Kidney (tissue), 14 donors: ENCODE data around the gene SLC37A2. TPM values are rescaled to one million over a fixed set of nuclear protein-coding genes. Genes with fewer than 3 reads are reported as not detected.

Experiments
- DNase-seq, 5 donors: peaks; one replicate each; pipeline ENCODE4 v3.0.0-alpha.2; 2013 to 2020
- FAIRE-seq: peaks from 2 replicates; lab custom pipeline; 2012; peaks lifted over from hg19 to GRCh38; lab: Jason Lieb, UNC
- H3K27ac ChIP-seq, 2 donors: one replicate each; pipeline ENCODE4 v1.7.0; 2013; ENCODE audit warnings: low read depth in 2 of 2, low read length in 2 of 2, inconsistent platforms in 1 of 2
- H3K27me3 ChIP-seq: one replicate; pipeline ENCODE4 v1.7.1; 2013; ENCODE audit warnings: low read length, inconsistent platforms; ENCODE audit not compliant: control insufficient read depth, insufficient read depth
- H3K36me3 ChIP-seq, 3 donors: one replicate each; pipeline versions ENCODE4 v1.7.0 to v1.7.1; 2013; ENCODE audit warnings: low read length in 3 of 3, control low read depth in 1 of 3, inconsistent platforms in 1 of 3; ENCODE audit not compliant: insufficient read depth in 3 of 3, control insufficient read depth in 2 of 3
- H3K4me1 ChIP-seq, 3 donors: one replicate each; pipeline versions ENCODE4 v1.7.0 to v1.7.1; 2013; ENCODE audit warnings: low read length in 3 of 3, inconsistent platforms in 1 of 3, low read depth in 1 of 3; ENCODE audit not compliant: control insufficient read depth in 2 of 3, insufficient read depth in 2 of 3
- H3K4me3 ChIP-seq, 3 donors: one replicate each; pipeline versions ENCODE4 v1.7.0 to v1.8.1; 2013; ENCODE audit warnings: low read length in 3 of 3, control low read depth in 1 of 3, inconsistent platforms in 1 of 3
- H3K9ac ChIP-seq, 3 donors: one replicate each; pipeline versions ENCODE4 v1.7.0 to v1.7.1; 2013; ENCODE audit warnings: low read length in 3 of 3, control low read depth in 1 of 3, inconsistent platforms in 1 of 3
- H3K9me3 ChIP-seq, 3 donors: one replicate each; pipeline versions ENCODE4 v1.7.0 to v1.7.1; 2013; ENCODE audit warnings: low read length in 3 of 3, control low read depth in 1 of 3, inconsistent platforms in 1 of 3; ENCODE audit not compliant: control insufficient read depth in 2 of 3, insufficient read depth in 1 of 3
- intact Hi-C: fragments of 100-400 bp; cut with DNase I; formaldehyde crosslinking; loops from one replicate; pipeline ENCODE4 v1.11.1; 2022
- polyA plus RNA-seq: library from polyadenylated mRNA; stranded (reverse); fragments of 350-450 nt; fragmentation: Illumina TruSeq; extraction: RNeasy Lipid Tissue Mini Kit (QIAGEN cat#74804); gene quantifications from one replicate; pipeline ENCODE4 v1.2.3, GENCODE V29; 2014; ENCODE audit warnings: low read depth, low replicate concordance; ENCODE audit not compliant: insufficient read depth
- total RNA-seq: library from RNA; stranded (reverse); fragmentation: NEBNext Ultra II Directional; extraction: Animal tissue kit (Norgen Biotek cat#: 25700); gene quantifications from one replicate; pipeline ENCODE4 v1.2.1, GENCODE V29; 2021
- TF ChIP-seq, protein P1 (sequence below): IDR thresholded peaks from 3 replicates; pipeline ENCODE4 v1.5.1; 2012; ENCODE audit warnings: mild to moderate bottlenecking, moderate library complexity, borderline replicate concordance; ENCODE audit not compliant: insufficient read depth; ENCODE audit errors: extremely low read depth
- donor health status: control.
- donor health status: control.
- donor health status: control.
- donor health status: control.
- donor health status: control.
- donor health status: DM: yes; HTN: yes; CAD: no.
- donor health status: Normal renal cell carcinoma (clear cell type).

Gene SLC37A2
- total and polyA plus RNA-seq, 2 donors from 2014 or later: 0.82 to 6.1 TPM

DNA sequence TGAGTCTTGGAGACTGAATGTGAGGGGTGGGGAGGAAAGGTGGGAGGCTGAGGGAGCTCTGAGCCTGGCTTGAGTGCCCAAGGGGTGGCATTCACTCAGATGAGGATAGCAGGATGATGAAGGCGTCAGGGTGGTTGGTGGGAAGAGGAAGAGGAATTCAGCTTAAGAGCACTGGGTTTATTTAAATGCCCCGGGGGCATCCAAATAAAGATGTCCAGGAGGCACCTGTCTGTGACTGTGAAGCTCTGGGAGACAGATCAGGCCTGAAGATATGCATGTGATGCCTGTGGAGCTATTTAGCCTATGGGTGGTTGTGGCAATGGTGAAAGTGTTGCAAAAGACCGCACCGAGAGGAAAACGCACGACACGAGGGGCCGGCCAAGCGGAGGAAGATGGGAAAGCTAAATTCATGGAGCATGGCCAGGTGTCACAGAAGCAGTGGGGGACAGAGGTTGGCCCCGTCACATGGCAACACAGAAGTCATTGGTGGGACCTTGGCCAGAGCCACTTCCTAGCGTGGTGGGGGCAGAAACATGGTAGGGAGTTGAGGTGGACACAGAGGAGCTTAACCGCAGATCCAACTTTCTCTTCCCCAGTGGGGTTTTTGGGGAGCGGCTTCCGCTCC lies 15.5 kb downstream of the SLC37A2 start:
- Histone ChIP-seq H3K9me3 (no peaks in the 10 kb centered on the region), H3K36me3 (no peaks in the 10 kb centered on the region), H3K27me3 (no peaks in the 10 kb centered on the region), H3K4me1 (no peaks in the 10 kb centered on the region), H3K9ac (no peak overlapping the region), H3K27ac (no peak overlapping the region), H3K4me3 (no peak overlapping the region)
- FAIRE-seq: no peak
- intact Hi-C loops: no loop called here
- TF ChIP-seq, protein P1, sequence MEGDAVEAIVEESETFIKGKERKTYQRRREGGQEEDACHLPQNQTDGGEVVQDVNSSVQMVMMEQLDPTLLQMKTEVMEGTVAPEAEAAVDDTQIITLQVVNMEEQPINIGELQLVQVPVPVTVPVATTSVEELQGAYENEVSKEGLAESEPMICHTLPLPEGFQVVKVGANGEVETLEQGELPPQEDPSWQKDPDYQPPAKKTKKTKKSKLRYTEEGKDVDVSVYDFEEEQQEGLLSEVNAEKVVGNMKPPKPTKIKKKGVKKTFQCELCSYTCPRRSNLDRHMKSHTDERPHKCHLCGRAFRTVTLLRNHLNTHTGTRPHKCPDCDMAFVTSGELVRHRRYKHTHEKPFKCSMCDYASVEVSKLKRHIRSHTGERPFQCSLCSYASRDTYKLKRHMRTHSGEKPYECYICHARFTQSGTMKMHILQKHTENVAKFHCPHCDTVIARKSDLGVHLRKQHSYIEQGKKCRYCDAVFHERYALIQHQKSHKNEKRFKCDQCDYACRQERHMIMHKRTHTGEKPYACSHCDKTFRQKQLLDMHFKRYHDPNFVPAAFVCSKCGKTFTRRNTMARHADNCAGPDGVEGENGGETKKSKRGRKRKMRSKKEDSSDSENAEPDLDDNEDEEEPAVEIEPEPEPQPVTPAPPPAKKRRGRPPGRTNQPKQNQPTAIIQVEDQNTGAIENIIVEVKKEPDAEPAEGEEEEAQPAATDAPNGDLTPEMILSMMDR: no peak
- DNase-seq: no peak

DNA sequence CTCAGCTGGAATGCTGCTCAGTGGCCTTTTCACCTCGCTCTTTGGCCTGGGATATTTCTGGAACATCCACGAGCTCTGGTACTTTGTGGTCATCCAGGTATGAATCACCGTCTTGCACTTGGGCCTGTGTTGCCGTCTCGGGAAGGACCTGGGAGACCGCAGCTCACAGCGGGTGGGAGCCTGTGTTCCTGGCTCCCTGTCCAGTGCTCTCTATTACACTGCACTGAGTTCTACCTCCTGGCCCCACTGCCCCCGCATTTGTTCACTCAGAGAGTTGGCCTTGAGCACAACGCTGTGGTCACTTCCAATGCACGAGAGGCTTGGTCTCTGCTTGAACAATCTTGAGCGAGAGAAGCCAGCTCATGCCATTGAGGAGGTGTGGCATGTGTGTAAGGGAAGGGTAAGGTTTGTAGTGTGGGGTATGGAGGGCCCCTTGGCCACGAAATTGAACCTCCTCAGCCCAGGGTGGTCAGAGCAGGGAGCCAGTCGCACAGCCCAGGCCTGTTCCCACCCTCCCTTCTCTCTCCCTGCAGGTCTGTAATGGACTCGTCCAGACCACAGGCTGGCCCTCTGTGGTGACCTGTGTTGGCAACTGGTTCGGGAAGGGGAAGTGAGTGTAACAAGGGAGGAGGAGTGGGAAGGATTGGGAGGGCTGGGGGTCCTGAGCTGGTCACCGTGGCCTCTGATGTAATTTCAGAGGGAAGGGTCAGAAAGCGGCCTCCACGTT lies 16.2 kb downstream of the SLC37A2 start:
- no peak overlapping the region for H3K27ac ChIP-seq
- intact Hi-C loops: no loop called here
- H3K9ac ChIP-seq: no peak overlapping the region
- H3K4me1 ChIP-seq: no peaks in the 10 kb centered on the region
- no peak overlapping the region for H3K4me3 ChIP-seq
- no peaks in the 10 kb centered on the region for H3K27me3 ChIP-seq
- TF ChIP-seq, protein P1: no peak
- H3K36me3 ChIP-seq: no peaks in the 10 kb centered on the region
- no peak for DNase-seq
- H3K9me3 ChIP-seq: no peaks in the 10 kb centered on the region
- FAIRE-seq: no peak

DNA sequence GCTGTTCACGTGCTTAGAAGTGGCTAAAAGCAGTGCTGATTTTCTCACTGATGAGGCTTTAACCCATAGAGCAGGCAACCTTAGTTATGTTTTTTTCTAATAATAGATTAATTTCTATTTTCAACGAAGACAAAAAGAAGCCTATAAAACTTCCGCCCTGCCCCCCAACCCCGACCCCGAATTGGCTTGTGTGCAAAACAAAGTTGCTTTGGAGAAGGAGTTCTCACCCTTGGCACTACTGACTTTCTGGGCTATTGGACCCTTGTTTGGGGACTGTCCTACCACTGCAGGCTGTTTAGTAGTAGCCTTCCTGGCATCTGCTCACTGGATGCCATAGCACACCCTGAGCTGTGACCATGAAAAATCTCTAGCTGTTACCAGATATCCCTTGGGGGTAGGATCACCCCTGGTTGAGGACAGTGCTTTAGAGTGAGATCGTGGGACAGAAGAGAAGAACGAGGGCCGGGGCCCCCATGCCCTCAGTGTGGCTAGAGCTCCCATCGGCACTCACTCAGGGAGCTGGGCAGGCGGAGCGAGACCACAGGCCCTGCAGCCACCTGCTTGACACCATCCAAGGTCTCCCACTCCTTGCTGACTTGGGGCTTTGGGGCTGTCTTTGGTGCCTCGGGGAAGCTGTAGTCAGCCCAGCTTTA lies 16.9 kb downstream of the SLC37A2 start:
- H3K4me3 ChIP-seq: no peak overlapping the region
- H3K27ac ChIP-seq: no peak overlapping the region
- TF ChIP-seq, protein P1: no peak
- H3K36me3 ChIP-seq: no peaks in the 10 kb centered on the region
- H3K4me1 ChIP-seq: no peaks in the 10 kb centered on the region
- intact Hi-C loops: no loop called here
- no peaks in the 10 kb centered on the region for H3K27me3 ChIP-seq
- H3K9ac ChIP-seq: no peak overlapping the region
- no peak for FAIRE-seq
- DNase-seq: no peak
- H3K9me3 ChIP-seq: no peaks in the 10 kb centered on the region
